GM03348 (cell line): ENCODE results near the gene PTCHD1.

Source experiments
- DNase-seq: peaks from one replicate; pipeline ENCODE4 v3.0.0; 2012; ENCODE audit warnings: low spot score

The PTCHD1 gene

DNA sequence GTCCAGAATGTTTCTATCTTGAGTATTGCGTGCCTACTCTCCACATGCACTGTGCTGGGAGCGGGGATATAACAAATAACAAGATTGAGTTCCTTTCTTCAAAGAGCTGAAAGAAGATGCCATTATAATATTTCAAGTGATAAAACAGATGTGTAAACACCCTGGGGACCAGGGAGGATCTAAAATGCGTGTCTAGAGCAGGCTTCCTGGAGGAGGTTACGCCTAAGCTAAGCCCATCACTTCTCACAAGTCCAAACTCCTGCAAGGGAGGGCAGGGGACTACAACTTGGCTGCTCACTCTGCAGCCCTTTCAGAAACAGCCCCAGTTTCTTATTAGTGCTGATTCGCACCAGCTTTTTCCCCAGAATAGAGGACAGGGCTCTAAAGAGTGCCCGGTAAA, 21.5 kb downstream of the PTCHD1 start:
- no peak for DNase-seq

DNA sequence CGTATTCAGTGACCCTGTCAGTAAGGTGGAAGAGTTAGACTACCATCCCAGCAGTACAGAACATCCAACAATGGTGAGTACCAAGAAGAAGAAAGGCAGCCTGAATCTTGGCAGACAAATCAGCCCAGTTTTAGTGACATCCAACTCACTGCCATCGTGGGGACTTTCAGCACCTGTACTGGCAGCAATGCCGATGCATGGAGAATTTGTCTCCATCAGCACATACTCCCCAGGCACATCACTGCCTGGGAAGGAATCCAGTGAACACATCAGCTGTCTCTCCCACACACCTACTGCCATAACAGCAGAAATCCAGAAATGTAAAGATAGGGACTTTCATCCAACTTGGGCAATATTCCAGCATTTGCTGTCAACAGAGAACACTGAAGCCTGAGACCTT, 29.8 kb downstream of the PTCHD1 start:
- no peak for DNase-seq

DNA sequence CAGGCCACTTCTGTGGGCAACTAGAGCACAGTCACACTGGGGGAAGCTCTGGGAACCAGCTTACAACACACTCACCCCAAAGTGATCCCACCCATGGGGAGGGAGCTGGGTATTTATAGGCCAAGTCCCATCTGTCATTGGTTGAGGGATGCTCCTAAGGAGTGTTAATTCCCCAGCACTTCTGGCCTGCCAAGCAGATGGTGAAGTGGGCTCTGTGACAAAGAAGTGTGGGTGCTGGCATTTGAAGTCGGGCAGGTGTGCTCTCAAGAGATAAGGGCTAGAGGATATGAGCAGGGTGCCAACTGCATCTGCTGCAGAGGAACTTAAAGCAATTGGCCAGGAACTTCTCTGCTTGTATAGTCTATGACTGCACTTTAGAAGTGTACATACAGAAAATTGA, 30.9 kb downstream of the PTCHD1 start:
- no peak for DNase-seq

DNA sequence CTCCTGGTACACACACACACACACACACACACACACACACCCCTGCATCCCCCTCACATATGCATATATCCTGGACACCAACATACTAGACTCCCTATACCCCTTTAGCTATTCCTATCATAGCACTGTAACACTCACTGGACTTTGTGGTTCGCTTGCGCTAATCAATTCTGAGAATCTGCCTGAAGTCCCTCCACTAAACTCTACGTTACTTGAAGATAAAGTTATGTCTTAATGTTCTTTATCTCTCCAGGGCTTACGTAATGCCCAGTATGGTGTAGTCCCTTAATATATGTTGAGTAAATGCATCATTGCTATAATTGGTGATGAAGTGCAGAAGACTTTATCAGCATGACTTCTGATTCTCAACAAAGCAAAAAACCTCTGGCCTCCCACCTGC, 32.3 kb downstream of the PTCHD1 start:
- DNase-seq = no peak

DNA sequence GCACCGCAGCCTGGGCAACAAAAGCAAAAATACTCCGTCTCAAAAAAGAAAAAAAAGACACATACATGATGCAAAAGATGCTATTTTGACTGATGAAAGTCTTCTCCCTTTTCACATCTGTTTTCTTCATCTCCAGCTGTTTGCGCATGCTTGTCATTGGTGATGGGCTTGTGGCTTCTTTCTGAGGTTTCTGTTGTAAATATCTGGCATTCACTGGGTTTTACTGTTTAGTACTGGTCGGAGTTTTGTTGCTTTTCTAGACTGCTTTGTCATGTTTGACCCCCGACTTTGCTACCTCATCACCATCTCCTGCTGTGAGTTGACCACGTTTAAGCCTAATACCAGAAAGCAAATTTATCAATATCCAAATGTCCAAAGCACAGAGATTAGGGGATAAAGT, 34.4 kb downstream of the PTCHD1 start:
- DNase-seq = no peak

DNA sequence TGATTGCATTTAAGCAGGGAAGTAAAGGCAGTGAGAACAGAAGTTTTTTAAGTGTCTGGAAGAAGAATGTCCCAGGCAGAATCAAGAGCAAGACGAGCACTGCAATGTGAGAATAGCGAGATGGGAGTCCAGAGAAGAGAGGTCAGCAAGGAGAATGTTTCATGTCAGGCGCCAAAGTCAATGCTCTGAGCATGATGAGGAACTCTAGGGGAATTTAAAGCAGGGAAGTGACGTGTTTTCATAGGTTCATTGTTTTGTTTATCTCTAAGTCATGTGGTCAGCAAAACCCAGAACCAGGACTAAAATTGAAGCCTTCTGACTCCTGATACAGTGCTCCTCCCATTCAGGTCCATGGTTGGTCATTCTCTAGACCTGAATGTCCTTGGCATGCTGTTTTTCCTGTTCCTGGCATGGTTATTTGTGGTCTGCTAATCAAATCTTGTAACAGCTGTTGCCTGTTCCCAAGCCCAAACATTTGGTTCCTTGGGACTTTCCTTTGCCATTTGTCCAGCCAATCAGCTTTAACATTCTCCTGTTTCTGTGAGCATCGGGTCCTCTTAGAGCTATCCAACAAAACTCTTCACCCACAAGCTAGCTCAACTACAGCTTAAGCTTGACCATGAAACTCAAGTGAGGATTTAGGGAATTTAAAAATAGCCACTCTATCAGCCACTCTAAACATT, 37.7 kb downstream of the PTCHD1 start:
- no peak for DNase-seq

DNA sequence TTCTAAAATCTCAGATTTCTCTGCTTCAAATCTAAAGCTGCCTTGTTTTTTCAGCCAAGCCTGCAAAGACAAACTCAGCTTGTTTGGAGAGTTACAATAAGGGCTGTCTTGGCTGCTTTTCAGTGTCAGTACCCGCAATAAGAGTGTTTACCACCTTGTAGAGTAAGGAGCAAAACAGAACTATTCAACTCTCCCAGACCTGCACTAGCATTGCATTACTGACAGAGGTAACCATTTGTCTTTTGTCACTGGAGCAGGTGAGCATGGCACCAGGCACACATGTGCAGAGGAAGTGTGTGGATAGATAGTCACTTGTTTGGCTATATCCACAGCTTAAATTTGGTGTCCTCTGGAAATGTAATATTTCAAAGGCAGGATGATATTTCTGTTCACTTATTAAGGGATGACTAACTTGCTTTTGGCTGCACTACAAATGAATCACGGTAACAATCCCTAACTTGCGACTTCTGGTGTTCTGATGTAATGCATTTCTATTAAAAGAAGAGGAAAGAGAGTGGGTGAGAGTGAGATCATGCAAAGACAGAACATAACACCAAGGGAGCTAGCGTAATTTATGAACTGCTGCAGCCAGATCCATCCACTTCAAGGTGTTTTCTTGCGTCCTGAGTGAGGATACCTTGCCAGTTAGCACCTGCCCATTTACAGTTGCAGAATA, 38.6 kb downstream of the PTCHD1 start:
- peak; percentile 48 for DNase-seq

DNA sequence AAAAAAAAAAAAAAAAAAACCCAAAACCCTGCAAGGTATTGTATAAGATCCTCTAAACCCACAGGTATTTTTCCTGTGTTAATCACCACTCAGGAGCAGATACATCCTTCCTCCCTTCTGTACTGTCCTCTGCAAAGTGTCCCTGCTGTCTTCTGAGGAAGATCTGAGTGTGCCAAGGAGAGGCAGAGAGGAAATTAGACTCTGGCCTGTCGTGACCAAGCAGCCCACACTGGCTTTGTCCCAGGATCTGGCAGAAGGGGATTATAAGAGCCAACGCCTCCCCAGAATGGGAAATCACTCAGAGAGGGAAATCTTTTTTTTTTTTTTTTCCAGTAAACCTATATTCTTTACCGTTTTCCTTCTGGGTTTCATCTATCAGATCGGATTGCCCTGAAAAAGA, 39.6 kb downstream of the PTCHD1 start:
- no peak for DNase-seq

DNA sequence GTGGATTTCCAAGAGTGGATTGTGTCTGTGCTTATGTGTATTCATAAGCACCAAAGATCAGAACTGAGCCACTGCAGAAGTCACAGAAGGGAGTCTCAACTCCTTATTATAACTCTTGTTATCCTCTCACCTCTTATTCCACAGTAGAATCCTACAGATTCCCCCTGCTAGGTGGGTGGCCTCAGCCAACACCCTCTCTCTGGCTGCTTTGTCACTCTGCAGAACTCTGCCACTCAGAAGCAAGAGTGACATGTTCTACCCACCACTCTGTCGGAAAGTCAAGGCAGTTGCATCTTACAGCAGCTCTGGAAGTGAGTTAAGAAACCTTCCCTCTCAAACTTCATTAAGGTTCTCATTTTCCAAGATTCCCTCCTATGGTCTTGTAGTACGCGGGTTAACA, 41.9 kb downstream of the PTCHD1 start:
- no peak for DNase-seq

DNA sequence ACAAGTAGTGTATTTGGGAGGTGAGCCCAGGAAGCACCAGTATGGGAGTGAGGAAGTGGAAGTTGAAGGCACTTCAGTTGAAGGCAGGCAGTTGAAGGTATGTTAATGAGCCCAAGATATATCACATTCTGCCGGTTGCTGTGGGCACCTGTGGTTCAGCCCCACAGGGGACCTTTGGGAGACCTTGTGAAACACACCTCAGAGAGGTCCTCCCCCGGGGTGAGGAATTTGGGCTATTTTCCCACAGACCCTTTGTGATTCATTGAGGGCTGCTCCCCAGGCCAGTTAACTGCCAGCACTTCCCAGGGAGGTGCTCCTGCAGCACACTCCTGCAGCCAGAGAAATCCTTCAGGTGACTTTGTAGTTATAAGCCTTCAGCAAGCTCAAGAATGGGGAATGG, 45.9 kb downstream of the PTCHD1 start:
- DNase-seq = no peak

DNA sequence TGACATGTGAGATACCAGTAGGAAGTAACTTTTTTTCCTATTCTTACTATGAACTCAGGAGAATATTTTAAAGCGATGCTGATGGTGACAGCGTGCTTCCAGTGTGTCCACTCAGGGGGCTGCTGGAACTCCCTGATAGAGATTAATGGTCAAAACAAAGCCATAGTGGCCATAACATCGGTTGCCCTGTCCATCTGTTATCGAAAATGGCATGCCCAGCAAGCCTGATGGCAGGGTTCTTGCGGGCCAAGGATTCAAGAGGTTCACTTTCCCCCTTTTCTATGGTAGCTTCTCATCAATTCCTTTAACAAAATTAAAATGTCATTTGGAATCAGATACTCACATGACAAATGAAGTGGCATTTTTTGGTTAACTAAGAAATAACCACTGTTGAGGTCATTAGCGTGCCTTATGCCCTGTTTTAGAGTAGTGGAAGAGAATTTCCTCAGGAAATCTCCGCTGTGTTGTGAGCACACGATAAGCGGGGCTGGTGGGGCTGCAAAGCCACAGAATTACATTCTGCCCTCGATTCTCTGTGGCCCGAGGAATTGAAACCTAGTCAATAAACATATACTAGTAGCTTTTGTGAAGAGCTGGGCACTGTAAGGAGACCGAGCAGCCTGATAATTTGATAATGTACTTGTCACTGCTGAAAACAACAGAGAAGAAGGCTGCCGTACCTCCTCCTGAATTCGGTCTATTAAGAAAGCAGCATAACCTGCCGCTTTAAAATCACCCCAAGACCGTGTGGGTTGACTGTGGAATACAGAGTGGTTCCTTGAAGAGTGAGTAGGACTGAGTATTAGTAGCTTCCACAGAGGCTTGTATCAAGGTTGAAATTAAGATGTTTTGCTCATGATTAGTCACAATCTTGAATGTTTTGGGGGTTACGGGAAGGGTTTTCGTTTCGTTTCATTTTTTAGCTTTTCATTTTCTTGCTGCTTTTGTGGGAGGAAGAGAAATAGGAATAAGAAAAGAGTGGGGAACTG, 46.7 kb downstream of the PTCHD1 start:
- DNase-seq = no peak

DNA sequence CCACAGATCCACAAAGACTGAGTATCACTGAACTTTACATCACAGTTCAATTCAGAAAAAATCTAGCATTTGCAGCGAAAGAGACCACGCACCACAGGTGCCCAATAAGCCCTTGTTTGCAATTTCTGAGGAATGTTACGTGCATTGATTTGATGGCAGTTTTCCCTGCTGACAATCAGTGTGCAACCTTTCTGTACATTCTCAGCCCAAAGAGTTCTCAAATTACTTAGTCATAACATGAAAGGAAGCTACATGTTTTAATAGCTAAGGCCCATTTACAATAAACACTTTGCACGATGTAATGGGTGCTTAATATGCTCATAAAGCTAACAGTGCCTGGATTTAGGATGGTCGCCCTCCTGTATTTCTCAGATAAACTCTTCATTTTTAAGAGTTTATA, 47.9 kb downstream of the PTCHD1 start:
- DNase-seq = no peak

DNA sequence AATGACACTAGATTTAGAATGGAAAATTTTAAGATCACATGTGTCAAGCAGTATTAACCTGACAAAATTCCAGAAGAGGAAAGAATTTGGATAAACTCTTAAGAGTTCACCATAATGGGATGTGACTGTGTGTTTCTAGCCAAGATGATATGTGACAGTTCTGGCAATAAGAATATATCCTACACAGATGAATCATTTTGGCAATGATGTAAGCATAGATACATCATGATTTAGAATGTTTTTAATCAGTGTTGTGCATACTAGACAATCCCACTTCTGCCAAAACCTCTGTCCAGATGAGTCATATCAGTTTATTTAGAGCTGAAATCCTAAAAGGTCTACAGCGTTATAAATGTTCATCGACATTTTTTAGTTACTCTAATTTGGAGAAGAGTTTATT, 48.8 kb downstream of the PTCHD1 start:
- DNase-seq = peak; percentile 21

DNA sequence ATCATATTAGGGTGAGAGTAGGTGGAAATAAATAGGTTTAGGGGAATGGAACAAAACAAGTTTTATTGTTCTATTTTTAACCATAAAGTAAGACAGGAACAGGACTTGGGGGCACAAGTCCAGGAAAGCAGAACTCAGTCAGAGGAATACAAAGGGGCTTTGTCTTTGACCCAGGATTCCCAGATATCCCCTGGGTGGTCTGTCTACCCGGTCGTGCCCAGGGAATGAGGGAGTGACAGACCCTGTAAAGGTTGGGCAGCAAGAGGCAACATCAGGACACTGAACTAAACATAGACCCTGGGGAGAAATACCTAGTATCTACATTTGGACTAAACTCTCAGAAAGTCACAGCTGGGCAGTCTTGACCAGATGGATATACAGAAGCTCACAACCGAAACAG, 50.6 kb downstream of the PTCHD1 start:
- no peak for DNase-seq

DNA sequence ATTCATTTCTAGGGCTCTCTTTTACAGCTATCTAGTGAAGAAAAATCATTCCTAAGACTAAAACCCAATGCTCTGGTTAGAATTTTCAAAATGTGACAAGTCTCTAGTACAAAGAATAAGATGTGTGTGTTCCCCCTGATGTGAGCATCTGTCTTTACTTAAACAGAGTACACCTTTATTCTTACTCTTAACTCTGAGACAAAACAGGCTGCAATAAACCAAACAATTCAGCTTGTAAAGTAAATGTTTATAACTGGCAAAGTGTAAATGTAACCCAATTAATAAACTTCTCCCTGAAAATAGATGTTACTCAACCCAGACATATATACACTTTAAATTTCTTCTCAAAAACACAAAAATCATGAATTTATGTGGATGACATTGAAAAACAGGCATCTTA, 51.6 kb downstream of the PTCHD1 start:
- no peak for DNase-seq

DNA sequence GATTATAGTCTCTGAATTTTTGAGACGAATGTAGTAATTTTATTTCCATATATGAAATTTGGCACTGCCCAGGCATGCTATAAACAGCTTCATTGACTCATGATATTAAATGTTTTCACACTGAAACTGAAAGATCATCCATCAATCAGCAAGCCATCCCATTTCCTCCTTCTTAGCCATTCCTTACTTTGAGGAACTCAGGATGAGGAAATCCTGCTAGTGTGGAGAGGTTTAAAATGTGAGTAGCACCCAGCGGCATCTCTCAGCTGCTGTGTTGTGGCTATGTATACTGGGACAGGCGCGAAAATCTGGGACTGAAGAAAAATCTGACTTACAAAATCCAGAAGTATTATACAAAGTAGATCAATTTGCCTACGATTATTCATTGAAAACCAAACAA, 52.1 kb downstream of the PTCHD1 start:
- DNase-seq = no peak

DNA sequence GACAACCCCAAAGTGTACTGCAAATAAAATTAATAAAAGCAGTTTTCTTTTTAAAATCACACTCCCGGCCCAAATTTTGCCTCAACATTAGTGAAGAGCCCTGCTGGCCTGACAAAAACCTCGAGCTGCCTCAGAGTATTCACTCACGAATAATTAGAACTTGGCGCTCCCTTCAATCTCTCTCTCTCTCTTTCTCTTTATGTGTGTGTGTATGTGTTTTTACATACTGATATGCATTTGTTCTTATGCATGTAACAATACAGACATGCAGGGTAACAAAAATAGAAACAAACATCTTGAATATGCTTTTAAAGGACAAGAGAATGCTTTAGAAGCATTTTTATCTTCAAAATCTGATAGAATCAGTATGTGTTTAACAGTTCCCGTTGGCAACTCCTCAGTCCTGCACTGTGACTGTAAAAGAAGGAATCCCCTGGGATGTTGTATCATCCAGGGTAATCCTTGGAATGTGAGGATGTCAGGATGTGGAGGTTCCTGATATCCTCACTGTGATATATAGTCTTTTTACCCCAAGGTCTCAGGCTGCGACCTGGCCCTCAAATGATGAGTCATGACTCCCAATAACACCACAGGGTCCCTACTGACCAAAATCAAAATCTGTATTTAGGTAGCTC, 53.0 kb downstream of the PTCHD1 start:
- peak; percentile 3 for DNase-seq

DNA sequence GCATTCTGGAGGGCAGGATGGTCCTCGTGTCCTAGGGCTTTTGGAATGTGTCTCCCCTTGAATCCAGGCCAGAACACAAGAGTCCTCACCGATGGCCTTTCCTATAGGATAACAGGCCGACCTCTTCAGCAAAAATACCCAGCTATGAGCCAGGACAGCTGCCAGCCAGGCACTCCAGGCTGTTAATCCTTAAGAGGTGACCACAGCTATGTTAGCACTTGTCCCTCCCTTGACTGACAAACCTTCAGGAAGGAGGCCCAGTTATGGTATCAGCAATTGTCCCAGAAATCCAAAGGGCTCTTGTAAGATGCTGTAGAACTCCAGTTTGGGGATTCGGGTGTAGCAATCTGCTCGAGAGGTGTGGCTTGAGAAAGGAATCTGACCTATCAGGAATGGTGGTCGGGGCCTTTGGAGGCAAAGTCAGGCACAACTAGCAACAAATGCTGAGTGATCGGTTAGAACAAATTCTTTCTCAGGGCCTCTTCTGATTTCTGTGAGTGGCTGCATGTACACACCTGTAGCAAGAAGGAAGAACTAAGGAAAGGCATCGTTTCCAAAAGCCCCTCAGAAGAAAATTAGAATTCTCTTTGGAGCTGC, 54.6 kb downstream of the PTCHD1 start:
- DNase-seq = no peak

DNA sequence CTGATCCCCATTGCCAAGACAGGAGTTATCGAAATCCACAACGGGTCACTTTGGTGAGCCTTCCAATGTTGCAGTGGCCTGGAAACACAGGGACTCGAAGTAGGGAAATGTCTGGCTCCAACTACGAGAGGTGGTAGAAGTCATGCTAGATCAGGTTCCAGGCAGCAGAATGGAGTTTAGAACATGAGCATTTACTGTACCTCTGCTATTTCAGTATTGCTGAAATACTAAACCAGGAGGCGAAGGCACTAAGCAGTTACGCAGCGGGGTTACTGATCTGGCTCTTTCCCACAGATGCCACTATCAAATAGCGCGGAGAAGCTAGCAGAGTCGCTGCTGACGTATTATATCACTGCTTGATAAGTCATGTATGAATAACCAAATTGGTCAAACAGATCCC, 56.3 kb downstream of the PTCHD1 start:
- DNase-seq = no peak

DNA sequence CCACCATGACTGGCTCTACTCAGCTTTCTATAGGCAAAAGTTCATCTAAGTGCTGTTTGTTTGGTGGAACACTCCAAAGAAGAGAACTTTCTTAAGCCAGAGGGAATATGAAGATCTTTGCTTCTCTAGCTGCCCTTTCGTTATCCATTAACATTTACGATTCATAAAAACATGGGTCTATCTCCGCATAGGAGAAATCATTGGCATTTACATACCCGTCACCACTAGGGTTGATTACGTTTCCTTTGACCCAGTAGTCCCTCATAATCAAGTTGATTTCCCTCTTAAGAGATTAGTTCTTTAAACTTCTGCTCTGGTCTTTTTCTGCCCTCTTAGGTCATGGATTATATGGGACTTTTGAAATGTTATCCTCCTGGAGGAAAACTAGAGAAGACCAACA, 57.5 kb downstream of the PTCHD1 start:
- DNase-seq = no peak

DNA sequence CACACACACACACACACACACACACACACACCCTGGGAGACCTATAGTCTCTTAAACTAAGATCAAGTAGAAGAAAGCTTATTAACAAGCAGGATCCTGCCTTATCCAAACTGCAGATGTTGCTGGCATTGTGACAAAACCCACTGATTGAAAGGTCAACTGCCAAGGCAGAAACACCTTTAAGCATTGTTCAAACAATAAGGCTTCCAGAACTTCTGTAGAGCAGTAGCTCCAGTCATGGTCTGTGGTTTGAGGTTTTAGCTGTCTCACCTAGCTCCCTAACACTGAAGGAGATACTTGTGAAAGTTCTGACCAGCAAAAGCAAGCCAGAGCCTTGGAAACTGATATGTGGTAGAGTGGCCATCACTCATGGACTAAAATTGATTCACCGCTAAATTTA, 59.8 kb downstream of the PTCHD1 start:
- DNase-seq = no peak

DNA sequence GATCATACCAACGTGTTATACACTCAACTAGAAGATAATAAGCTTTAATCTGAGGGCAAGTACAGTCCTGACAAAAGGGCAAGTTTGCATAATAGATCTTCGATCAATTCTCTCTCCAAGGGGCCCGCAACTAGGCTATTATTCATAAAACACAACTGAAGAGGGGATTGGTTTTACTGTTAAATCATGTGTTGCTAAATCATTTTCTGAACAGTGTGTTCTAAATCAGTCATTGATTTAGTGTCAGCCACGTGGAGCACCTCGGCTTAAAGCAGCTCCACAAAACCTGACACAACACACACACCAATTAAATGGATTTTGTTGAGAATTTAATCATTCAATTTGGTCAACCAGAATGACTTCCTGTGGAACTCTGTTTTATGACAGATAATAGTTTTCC, 61.6 kb downstream of the PTCHD1 start:
- DNase-seq = no peak
